ENCODE results near the gene VSIG10.

VSIG10 gene

GRCh38 chr12:118061011-118061872, 42.6 kb downstream of the VSIG10 start, which contains the start of gene WSB2:
WSB2 (minus strand) TSS chr12:118061179; CDS start chr12:118061048, 131 bp downstream.
- H3K4me3 ChIP-seq (ENCODE audit: low read length) = peak within 1 kb of the TSS; percentile 89
- TF ChIP-seq, protein P1, sequence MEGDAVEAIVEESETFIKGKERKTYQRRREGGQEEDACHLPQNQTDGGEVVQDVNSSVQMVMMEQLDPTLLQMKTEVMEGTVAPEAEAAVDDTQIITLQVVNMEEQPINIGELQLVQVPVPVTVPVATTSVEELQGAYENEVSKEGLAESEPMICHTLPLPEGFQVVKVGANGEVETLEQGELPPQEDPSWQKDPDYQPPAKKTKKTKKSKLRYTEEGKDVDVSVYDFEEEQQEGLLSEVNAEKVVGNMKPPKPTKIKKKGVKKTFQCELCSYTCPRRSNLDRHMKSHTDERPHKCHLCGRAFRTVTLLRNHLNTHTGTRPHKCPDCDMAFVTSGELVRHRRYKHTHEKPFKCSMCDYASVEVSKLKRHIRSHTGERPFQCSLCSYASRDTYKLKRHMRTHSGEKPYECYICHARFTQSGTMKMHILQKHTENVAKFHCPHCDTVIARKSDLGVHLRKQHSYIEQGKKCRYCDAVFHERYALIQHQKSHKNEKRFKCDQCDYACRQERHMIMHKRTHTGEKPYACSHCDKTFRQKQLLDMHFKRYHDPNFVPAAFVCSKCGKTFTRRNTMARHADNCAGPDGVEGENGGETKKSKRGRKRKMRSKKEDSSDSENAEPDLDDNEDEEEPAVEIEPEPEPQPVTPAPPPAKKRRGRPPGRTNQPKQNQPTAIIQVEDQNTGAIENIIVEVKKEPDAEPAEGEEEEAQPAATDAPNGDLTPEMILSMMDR (conservative IDR thresholded peaks at IDR 0.05; ENCODE audit: low read depth, low read length) = no peak

DNA sequence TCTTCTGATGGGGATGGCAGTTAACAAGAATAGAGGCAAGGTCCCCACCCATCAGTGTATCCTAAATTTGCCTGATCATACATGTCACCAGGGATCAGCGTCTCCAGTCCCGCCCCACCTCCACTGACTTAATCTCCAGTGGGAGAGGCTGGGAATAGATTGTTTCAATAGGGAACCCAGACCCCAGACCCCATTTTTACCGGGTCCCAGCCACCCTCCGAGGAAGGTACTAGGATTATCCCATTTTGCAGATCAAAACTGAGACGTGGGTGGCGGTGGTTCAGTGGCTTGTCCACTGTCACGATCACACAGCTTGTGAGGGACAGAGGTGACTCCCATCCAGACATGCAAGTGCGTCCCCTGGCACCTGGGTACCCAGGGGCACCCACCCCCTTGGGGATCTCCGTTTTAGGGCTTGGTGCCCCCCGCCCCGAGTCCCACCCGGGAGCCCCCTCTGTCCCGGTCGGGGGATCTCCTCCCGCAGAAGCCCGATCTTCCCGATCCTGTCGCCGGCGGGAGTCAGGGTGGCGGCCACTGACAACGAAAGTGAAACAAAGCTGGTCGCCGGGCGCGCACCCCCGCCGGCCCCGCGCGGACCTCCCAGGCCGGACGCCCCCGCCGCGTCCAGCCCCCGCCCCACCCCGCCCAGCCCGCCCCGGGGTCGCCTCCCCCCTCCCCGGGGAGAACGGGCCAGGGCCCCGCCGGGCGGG, 43.4 kb downstream of the VSIG10 start:
- DNase-seq (ENCODE audit: low read depth) = no peak
- peak overlapping the region; percentile 89 for H3K4me3 ChIP-seq (ENCODE audit: low read length)
- TF ChIP-seq, protein P1 (conservative IDR thresholded peaks at IDR 0.05; ENCODE audit: low read depth, low read length) = no peak

More at GRCh38 chr12:118061011-118061872, 42.6 kb downstream of the VSIG10 start, which contains the start of gene WSB2:
- DNase-seq (ENCODE audit: low read depth) = no peak

DNA sequence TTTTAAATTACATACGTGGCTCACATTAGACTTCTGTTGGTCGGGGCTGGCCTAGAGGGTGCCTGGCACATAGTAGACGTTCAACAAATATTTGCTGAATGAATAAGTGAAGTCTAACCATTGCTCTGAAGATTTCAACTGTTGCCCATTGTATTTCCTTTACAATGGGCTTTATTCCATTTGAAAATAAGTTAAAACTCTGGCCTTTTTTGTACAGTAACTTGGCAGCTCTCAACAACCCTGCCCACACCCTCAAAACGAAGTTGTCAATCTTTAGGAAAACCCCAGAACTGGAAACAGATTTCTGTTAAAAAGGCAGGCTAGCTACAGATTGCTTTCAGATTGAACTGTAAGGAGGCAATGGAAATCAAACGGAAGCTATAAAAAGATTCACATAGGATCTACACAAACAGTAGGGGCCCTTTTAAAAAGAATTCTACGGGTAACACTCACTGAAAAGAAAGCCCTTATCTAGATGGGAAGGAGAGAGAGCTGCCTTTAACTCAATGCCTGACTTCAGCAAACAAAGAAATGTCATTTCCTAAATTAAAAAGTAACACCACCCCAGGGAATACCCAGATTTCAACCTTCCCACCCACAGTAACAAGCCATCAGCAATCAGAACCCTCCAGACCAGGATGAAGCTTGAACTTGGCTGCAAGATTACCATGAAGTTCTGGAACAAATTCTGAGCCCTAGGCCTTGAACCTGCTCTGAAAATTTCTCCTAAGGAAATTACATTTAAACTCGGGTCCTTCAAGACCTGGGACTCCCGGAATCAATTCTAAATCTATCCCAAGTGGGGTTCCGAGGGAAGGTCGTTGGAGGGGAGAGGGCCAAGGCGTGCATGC, 44.2 kb downstream of the VSIG10 start:
- DNase-seq (ENCODE audit: low read depth) = no peak
- TF ChIP-seq, protein P1 (conservative IDR thresholded peaks at IDR 0.05; ENCODE audit: low read depth, low read length) = no peak

GRCh38 chr12:118058881-118059280, 44.9 kb downstream of the VSIG10 start:
- DNase-seq (ENCODE audit: low read depth) = no peak
- TF ChIP-seq, protein P1 (conservative IDR thresholded peaks at IDR 0.05; ENCODE audit: low read depth, low read length) = no peak
- no peak overlapping the region for H3K4me3 ChIP-seq (ENCODE audit: low read length)

More for the DNA sequence above, 44.2 kb downstream of the VSIG10 start:
- H3K4me3 ChIP-seq (ENCODE audit: low read length) = peak overlapping the region; percentile 89

GRCh38 chr12:118058227-118058626, 45.6 kb downstream of the VSIG10 start:
- H3K4me3 ChIP-seq (ENCODE audit: low read length) = no peak overlapping the region
- TF ChIP-seq, protein P1 (conservative IDR thresholded peaks at IDR 0.05; ENCODE audit: low read depth, low read length) = no peak
- no peak for DNase-seq (ENCODE audit: low read depth)

DNA sequence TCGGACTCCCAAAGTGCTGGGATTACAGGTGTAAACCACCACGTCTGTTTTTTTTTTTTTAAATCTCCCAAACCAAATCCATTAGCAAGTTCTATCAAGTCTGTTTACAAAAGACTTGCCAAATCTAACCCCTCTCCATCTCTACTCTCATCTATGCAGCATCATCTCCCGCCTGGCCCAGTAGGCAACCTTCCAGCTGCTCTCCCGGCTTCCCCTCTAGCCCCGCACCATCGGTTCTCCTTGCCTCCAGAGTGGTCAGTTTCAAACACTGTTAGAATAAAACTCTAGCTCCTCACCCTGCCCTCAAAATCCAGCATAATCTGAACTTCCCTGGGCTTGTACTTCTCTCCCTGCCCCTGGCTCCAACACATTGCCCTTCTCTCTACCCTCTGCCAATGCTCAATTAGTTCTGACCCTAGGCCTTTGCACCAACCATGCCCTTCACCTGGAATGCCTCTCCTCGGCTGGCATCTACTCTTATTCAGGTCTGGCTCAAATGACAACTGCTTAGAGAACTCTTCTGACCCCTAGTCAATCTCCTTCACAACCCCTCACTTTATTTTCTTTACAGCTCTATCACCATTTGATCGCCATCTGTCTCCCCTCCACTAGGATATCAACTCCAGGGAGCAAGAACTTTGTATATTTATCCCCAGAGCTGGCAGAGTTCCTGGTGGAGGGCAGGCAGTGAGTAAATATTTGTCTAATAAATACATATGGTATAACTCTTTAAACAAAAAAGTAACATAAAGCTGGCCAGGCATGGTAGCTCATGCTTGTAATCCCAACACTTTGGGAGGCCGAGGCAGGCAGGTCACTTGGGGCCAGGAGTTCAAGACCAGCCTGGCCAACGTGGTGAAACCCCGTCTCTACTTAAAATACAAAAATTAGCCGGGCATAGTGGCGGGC, 47.7 kb downstream of the VSIG10 start:
- DNase-seq (ENCODE audit: low read depth) = no peak
- no peak overlapping the region for H3K4me3 ChIP-seq (ENCODE audit: low read length)
- TF ChIP-seq, protein P1 (conservative IDR thresholded peaks at IDR 0.05; ENCODE audit: low read depth, low read length) = no peak
